ENCODE data around the gene SLC48A1.

- TF ChIP-seq POLR2AphosphoS5 (IDR thresholded peaks at IDR 0.05) (no peak), CTCF (IDR thresholded peaks at IDR 0.05) (no peak), EP300 (IDR thresholded peaks at IDR 0.05) (no peak)
Observed at GRCh38 chr12:47777741-47778558, 4.9 kb downstream of the SLC48A1 start.
